Retina (tissue), 1 donor: ENCODE results near the gene MICA.
"Not testable (repeated sequence)": the region's sequence is repeated elsewhere in the genome, so short reads cannot be mapped to it uniquely, and the experiment has no call there.

Experiments
- DNase-seq: peaks from one replicate; pipeline ENCODE4 v3.0.0-alpha.2; 2016

Gene MICA

DNA sequence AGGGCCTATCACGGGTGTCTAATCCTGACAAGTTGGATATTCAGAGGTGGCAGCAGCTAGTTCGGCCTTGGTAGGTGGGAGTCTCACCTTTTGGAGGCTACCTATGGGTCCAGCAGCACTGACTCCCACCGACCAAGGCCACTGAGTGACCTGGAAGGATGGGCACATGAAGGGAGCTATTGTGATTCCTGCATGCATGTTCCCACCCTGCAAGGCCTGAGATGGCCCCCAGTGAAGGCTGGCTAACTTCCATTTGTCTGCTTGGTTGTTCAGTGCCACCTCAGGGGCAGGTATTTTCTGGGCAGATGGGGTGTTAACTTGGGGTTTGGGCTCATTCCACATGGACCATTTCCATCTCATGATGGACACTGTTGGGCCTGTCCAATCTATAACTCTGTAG, 18.4 kb upstream of the MICA start:
- DNase-seq, result no peak

DNA sequence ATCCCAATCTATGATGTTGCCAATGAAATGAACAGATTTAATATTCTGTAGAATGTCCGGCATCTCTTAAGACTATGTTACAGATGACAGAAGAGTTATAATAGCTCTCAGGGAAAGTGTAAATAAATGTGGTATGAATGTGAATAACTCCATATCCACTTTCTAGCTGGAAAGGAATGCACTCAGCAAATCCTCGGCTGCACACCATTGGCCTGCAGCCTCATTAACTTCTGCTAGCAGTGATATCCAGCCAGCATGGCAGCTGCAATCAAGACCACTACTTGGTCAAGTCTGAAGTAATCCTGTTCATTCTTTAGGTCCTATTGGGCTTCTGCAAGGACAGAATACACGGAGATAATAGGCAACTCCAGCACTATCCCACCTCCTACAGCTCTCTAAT, 17.3 kb upstream of the MICA start:
- no peak for DNase-seq

DNA sequence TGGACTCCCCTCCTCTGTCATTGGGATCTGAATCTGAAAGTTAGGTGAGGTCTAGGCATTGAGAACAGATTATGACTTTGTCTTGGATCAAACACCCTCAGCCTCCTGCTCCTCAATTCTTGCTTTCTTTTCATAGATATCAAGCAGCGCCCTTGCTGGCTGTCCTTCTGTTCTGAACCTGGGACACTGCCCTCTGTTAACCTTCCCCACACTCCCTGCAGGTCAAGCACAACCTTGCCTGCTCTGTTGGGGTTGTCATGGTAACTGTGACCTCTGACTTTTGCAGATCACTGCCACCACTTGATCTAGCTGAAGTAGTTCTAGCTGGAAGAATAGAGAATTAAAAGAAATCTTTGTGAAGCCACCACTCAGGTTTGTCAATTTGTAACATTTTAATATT, 16.4 kb upstream of the MICA start:
- no peak for DNase-seq

DNA sequence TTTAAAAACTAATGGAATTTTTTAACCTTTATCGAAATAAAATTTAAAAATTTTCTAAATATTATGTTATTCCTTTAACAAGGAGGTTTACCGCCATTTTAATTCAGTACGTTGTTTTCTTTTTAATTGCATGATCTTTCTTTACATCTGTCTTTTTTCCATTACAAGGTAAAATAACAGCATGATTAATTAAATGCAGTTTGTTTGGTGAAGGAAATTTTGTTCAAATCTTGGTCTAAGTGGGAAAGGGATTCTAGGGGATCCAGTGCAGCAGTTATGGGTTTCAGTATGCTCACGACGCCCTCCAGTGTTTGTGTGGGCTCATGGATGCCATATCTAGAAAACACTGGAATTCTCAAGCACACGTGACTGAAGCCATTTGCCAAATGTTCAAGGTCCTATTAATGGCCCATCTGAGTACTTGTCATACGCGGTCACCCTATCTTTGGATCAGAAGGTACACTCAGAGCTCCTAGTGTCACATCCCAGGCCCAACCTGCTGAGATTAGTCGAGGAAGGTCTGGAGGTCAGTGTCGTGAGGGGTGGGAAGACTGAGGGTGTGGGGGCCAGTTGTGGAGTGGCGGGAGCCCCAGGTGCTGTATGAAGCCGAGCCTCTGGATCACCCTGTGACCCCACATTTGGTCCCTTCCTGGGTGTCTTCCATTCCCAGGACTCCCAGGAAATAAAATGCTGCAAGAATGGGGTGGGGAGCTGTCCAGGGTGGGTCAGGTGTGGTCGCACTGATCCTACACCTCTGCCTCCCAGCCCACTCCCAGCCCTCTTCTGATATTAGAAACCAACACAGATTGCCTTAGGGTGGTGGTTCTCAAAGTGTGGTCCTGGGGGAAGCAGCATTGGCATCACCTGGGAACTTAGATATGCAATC, 14.2 kb upstream of the MICA start:
- DNase-seq, result not testable (repeated sequence)

DNA sequence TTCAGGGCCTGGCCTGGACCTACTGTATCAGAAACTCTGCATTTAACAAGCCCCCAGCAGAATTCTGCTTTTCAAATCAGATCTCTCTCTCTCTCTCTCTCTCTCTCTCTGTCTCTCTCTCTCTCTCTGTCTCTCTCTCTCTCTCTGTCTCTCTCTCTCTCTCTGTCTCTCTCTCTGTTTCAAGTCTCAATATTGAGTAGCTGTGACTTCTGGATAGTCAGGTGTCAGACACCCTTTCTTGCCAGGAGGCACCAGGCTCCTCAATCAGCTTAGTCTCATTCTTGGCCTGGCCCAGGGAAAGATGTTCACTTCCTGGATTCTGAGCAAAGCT, 13.6 kb upstream of the MICA start:
- DNase-seq, result not testable (repeated sequence)

DNA sequence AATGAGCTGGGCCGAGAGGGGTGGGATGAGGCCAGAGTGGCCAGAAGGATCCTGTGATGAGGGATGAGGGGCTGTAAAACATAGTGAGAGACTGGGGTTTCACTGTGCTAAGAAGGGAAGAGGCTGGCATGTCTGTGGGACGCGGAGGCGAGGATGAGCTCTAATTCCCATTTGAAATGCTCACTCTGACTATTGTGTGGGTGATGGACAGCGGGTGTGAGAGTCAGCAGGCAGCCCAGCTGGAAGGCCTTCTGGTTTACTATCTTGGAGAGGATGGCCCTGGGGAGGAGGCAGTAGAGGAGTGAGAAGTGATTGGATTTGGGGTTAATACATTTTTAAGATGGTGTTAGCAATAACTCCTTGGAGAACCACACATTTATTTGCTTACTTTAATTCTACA, 9.5 kb upstream of the MICA start:
- no peak for DNase-seq

DNA sequence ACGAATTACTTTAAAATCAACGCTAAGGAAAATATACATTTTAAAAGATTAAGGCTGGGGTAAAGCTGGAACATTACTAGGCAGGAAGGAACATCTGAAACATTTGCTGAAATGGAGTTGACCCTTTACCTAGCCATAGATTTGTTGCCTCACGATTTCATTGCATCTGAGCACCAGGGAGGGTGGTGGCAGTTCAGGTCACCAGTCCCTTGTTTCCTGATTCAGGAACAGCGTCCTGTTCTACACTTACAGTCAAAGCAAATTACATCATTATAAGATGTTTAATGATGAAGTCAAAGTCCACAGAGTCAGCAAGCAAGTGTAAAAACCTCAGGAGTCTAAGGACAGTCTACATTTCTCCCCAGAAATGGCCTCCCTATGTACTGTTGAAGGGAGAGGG, 9.0 kb upstream of the MICA start:
- DNase-seq, result no peak

DNA sequence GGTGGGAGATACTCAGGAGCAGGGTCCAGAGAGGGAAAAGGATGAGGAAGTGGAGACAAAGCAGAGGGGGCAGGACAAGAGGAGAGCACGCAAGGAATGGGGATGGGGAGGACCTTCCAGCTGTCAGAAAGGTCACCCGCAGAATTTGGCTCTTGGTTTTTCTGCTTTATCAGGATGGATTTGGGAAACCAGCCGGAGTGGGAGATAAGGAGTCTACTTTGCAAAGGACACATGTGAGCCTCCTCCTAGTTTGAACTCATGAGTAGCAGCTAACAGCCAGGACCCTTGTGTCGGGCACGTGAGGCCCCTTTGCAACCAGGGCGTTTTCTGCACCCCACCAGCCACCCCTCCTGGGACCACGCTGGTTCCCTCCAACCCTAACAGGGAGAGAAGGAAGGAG, 7.6 kb upstream of the MICA start:
- DNase-seq, result no peak

DNA sequence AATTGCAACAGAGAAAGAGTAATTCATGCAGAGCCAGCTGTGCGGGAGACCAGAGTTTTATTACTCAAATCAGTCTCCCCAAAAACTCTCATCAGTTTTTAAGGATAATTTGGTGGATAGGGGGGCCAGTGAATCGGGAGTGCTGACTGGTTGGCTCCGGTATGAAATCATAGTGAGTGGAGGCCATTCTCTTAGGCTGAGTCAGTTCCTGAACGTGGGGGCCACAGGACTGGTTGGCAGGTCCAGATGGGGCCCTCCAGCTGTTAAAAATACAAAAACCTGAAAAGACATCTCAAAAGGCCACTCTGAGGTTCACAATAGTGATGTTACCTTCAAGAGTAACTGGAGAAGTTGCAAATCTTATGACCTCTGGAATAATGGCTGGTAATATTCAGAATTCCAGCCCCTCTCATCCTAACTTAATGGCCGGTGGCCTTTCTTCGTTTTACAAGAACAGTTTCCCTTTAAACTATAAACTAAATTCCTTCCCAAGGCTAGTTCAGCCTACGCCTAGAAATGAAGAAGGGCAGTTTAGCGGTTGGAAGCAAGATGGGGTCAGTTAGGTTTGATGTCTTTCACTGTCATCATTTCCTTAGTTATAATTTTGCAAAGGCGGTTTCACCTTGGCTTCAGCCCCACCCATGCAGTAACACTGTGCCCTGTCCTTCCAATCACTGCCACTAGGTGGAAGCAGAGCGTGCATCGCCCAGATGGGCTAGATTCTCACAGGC, 6.8 kb upstream of the MICA start:
- DNase-seq, result peak; percentile 73

DNA sequence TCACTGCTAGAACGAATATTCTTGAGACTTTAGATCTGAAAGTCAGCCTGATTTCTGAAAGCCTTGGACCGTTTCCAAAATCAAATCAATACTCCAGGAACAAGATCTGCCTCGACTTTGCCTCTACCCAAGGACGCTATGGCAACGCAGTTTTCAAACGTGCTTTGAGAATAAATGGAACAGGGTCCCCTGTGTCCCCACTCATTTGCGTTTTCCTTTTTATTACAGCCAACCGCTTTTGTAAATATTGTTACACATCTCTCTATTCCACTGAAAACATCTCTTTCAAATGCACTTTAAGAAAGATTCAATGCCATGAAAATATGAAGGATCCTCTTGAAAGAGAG, 6.3 kb upstream of the MICA start:
- DNase-seq, result peak; percentile 11

DNA sequence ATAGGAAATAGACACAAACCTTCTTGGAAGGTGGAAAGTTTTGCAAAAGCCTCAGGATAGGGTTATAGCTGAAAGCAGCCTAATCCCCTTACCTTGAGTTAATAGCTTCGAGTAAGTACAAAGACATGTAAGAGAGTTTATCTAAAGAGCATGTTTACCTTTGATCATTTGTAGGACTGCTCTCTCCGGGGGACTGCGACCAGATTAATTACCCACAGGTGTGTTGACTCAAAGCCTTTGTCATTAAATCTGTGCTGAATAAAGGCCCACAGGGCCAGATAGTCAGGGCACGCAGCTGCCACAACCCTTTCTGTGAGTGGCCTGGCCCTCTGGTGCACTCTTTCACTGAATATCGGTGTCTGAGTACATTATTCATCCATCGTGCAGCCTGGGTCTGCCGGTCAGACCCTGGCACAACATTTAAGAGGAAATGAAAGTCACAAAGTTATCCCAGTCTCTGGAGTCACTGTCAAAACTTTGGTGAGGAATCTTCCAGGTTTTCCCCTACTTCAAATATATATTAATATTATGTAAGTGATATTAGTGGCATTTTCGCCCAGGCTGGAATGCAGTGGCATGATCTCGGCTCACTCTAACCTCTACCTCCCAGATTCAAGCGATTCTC, 5.4 kb upstream of the MICA start:
- DNase-seq, result no peak

DNA sequence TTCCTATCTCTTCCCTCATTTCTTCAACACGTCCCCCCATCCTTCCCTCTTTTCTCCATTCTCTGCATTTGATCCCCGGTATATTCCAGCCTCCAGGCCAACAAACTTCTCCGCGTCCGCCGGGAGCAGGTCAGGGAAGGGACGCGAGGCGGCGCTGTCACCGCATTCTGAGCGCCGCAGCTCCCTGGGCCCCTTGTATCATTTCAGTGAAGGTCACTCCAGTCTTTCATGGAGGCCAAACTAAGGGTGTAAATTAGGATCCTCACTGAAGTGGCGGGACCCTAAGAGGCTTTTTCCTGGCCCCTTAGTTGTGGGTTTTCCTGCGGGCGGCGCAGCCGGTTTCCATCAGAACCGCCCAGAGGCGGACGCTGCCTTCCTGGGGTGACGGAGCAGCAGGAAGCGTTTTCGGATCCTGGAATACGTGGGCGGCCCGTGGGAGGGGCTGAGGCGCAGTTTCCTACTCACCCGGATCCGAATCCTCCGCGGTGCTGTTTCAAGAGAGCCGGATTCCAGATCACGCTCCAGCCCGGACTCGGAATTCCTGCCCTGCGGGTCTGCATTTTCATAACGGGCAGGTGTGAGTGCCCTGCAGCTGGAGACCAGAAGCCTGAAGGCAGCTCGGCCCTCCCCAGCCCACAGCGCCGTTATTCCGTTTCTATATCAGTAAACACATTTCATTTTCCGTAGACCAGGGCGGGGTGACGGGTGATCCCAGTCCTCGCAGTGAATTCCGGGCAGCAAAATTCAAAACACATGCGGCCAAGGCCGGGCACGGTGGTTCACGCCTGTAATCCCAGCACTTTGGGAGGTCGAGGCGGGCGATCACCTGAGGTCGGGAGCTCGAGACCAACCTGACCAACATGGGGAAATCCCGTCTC, 3.6 kb upstream of the MICA start:
- peak; percentile 90 for DNase-seq

DNA sequence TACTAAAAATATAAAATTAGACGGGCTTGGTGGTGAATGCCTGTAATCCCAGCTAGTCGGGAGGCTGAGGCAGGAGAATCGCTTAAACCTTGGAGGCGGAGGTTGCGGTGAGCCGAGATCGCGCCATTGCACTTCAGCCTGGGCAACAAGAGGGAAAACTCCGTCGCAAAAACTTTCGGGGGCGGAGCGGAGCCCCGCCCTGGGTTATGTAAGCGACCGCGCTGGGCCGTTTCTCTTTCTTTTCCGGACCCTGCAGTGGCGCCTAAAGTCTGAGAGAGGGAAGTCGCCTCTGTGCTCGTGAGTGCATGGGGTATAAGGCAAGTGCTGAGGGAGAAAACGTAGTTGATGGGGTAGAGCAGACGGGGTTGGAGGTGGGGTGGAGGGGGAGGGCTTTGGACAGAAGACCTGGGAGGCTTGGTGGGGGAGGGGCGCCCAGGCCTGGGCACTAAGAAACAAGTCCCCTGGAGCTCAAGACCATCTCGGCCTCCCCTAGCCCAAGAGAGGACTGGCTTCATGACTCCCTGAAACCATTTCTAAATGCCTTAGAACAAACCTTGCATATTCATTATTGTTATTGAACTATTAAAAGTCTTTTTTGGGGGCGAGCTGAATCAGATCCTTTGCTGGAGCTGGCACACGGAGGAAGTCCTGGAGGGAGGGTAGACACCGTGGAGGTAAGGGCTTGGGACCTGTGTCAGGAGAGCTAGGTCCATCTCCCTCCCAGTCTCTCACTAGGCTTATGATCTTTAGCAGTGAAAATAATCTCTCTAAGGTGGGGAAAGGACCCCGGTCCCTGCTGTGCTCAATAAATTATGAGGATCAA, 2.7 kb upstream of the MICA start:
- no peak for DNase-seq

DNA sequence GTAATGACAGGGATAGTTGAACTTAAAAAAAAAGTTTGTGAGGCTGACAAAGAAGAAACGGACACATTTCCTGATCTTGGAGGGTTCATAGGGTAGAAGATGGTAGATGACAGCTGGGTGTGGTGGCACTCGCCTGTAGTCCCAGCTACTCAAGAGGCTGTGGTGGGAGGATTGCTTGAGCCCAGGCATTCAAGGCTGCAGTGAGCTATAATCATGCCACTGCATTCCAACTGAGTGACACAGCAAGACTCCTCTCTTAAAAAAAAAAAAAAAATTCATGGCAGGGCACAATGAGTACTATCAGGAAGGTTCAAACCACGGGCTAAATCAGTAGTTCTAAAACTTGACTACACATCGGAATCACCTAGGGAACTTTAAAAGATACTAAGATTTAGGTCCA, 2.0 kb upstream of the MICA start:
- no peak for DNase-seq

DNA sequence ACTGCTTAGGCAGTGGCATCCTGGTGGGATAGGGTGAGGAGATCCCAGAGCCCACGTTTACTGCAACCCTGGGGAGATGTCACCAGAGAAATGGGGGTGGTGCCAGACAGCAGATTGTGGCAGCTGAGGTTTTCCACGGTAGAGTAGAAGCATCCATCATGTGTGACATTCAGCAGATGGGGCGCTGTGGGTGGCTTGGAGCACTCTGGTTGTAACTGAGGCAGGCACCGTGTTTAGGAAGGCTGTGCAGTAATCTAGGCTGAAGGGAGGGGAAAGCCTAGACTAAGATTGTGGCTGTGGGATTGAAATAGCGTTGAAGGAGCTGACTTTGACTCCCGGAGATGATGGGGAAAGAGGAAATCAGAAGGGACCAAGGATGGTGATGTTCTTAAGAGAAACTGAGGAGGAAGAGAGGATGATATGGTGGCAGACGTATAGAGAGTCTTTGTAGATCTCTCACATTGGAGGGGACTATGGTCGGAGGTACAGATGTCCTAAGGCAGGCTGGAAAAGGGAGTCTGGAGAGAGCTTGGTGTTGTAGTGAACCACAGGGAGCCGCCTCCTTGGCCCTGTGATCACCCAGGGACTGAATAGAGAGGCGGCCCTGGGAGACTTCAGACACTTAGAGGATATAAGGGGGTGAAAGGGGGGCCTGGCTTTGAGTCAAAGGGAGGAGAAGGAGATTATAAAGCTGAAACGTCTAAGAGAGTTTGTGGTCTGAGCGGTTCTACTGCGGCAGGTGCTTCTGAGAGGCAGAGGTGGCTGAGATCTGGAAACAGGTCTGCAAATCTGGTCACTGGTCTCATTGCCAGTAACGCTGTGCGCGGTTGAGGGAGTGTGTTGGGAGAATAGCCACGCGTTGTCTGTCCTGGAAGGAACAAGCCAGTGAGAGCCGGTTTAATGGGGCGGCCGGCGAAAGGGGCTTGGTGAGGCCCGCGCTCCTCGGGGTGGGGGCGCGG, 792 bp upstream of the MICA start:
- peak; percentile 12 for DNase-seq

DNA sequence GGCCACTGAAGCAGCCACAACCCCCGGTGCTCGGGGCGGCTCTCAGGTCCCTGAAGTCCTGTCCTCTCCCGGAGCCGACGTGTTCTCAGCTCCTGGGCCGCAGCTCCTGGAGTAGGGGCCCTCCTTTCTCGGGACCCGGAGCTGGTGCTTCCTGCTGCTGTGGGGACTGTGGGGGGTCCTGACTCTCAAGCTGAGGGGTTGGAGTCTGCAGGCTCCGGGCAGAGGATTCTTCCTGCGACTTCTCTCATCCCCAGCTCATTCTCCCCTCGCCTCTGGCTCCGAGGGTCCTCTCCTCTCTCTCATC, 618 bp downstream of the MICA start:
- not testable (repeated sequence) for DNase-seq

DNA sequence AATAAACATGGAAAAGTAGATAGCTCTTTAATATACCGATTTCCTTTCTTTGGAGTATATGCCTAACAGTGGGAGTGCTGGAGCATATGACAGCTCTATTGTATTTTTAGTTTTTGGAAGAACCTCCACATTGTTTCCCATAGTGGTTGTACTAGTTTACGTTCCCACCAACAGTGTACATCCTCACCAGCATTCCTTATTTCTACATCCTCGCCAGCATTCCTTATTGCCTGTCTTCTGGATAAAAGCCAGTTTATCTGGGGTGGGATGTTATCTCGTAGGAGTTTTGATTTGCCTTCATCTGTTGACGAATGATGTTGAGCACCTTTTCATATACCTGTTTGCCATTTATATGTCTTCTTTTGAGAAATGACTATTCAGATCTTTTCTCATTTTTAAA, 2.6 kb downstream of the MICA start:
- no peak for DNase-seq

DNA sequence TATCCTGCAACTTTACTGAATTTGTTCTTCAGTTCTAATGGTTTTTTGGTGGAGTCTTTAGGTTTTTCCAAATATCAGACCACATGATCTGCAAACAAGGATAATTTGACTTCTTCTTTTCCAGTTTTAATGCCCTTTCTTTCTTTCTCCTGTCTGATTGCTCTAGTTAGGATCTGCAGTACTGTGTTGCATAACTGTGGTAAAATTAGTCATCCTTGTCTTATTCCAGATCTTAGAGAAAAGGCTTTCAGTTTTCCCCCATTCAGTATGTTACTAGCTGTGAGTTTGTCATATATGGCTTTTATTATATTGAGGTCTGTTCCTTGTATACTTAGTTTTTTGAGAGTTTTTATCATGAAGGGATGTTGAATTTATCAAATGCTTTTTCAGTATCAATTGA, 4.3 kb downstream of the MICA start:
- DNase-seq, result no peak

DNA sequence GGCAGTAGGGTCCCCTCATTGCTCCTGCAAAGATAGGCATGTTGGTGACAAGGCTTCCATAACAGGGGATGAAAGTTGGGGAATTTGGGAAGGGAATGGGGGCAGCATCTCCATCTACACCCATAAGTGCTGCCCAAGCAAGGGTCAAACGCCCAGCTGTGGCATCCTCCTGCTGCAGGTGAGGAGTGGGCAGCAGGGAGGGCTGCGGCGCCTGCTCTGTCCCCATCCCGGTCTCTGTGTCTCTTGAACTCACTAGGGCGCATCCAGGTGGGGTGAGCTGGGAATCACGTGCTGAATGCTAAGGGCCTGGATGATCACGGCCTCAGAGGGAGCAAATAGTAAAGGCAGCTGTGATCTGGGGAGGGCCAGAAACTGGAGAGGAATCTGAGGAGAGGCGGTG, 9.1 kb downstream of the MICA start:
- no peak for DNase-seq

DNA sequence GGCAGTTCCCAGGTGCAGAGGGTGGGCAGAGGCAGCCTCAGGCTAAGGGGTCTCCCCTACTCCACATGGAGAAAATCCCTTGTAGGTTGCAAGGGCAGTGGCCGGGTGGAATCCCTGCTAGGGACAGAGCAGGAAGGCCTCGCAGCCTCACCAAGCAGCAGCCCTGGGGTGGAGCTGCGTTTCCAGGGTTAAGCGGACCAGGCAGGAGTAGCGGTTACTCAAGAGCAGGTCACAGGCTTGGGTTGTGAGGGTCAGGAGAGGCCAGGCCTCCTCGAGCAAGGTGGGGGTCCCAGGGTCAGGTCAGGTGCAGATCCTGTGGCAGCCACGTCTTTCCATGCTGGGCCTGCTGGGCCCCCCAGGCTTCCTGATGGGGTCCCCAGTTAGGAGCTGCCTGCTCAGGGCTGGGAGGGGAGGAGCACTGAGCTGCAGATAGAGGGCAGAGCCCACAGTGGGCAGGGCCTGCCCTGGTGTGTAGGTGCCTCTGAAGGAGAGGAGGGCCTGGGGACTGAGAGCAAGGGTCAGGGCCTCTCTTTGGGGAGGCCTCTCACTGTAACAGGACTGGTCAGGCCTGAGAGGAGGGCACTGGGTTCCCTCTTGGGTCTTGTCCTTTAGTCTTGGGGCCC, 10.9 kb downstream of the MICA start:
- not testable (repeated sequence) for DNase-seq

DNA sequence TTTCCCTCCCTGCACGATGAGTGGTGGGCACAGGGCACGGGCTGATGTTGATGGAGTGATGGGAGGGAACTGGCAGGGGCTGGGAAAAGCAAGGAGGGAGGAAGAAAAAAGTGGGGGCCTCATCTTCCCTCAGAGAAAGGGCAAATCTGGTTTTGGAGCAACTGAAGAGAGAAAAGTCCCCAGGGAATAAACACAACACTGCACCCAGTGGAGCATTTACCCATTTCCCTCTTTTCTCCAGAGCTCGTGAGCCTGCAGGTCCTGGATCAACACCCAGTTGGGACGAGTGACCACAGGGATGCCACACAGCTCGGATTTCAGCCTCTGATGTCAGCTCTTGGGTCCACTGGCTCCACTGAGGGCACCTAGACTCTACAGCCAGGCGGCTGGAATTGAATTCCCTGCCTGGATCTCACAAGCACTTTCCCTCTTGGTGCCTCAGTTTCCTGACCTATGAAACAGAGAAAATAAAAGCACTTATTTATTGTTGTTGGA, 11.4 kb downstream of the MICA start:
- no peak for DNase-seq
